Mucosa of gallbladder (tissue), 1 donor: ENCODE measurements around the gene LRBA. TPM values are rescaled to one million over a fixed set of nuclear protein-coding genes. Genes with fewer than 3 reads are reported as not detected.
"Not testable (repeated sequence)": the region's sequence is repeated elsewhere in the genome, so short reads cannot be mapped to it uniquely, and the experiment has no call there.

Experiments
- DNase-seq: peaks from one replicate; pipeline ENCODE4 v3.0.0-alpha.2; 2020; ENCODE audit warnings: low spot score
- total RNA-seq: library from RNA; stranded (reverse); gene quantifications from one replicate; pipeline ENCODE4 v1.2.1, GENCODE V29; 2021
- donor health status: DM: no; HTN: no; CAD: no.

The LRBA gene
- total RNA-seq, 1 donor from 2014 or later: 64.4 TPM

GRCh38 chr4:151021637-151022334 is 6.7 kb upstream of the LRBA start:
- no peak for DNase-seq

GRCh38 chr4:151015459-151016347 is 619 bp upstream of the LRBA start:
- DNase-seq: peak; percentile 67

GRCh38 chr4:151013944-151014343 is 1.1 kb downstream of the LRBA start:
- DNase-seq: no peak

GRCh38 chr4:151013491-151013890 is 1.6 kb downstream of the LRBA start:
- DNase-seq: no peak

- peak; percentile 17 for DNase-seq
Observed at GRCh38 chr4:151012820-151013219, 2.3 kb downstream of the LRBA start.

GRCh38 chr4:151012376-151012775 is 2.7 kb downstream of the LRBA start:
- DNase-seq: no peak

GRCh38 chr4:151004222-151004621 is 10.9 kb downstream of the LRBA start:
- DNase-seq: no peak

GRCh38 chr4:151000747-151001429 is 14.2 kb downstream of the LRBA start:
- no peak for DNase-seq

- no peak for DNase-seq
Observed at GRCh38 chr4:150999086-150999485, 16.0 kb downstream of the LRBA start.

- DNase-seq: no peak
Observed at GRCh38 chr4:150997141-150997540, 17.9 kb downstream of the LRBA start.

- DNase-seq: no peak
Observed at GRCh38 chr4:150994721-150995120, 20.4 kb downstream of the LRBA start.

GRCh38 chr4:150993577-150993976 is 21.5 kb downstream of the LRBA start:
- DNase-seq: not testable (repeated sequence)

GRCh38 chr4:150990993-150991392 is 24.1 kb downstream of the LRBA start:
- DNase-seq: no peak

- no peak for DNase-seq
Observed at GRCh38 chr4:150990250-150990649, 24.8 kb downstream of the LRBA start.

- no peak for DNase-seq
Observed at GRCh38 chr4:150988238-150988637, 26.8 kb downstream of the LRBA start.

- no peak for DNase-seq
Observed at GRCh38 chr4:150987204-150987603, 27.9 kb downstream of the LRBA start.

- no peak for DNase-seq
Observed at GRCh38 chr4:150986085-150986484, 29.0 kb downstream of the LRBA start.

GRCh38 chr4:150983851-150984250 is 31.2 kb downstream of the LRBA start:
- no peak for DNase-seq

- no peak for DNase-seq
Observed at GRCh38 chr4:150982557-150983233, 32.4 kb downstream of the LRBA start.

GRCh38 chr4:150978738-150979575 is 36.1 kb downstream of the LRBA start:
- no peak for DNase-seq
